HCT116 (cell line): Measurements from ENCODE around the gene FLNB. TPM values are rescaled to one million over a fixed set of nuclear protein-coding genes. Genes with fewer than 3 reads are reported as not detected.

Experiments used
- ATAC-seq: fragments of 200-7000 bp; cut with Tn5 transposase; 2 replicates; pipeline ENCODE4 v1.9.1; 2020; ENCODE audit warnings: mild to moderate bottlenecking, moderate library complexity
- BruUV-seq: library from RNA; stranded (reverse); fragments of 400-500 nt; replicated peaks from 2 replicates; lab custom pipeline; 2021; lab: Mats Ljungman, UMichigan
- CTCF ChIA-PET: fragments of 300-600 bp; sonication (Branson Sonifier 250); formaldehyde crosslinking; loops from one replicate; lab custom pipeline; 2021; ENCODE audit warnings: antibody characterized with exemption; lab: Charles Lee
- POLR2A ChIA-PET: fragments of 300-600, 350-600 bp; sonication (Branson Sonifier 250); formaldehyde crosslinking; loops from one replicate; lab custom pipeline; 2021; ENCODE audit warnings: antibody characterized with exemption; lab: Charles Lee
- RAD21 ChIA-PET, 2 experiments: fragments of 300-600 bp; sonication (Branson Sonifier 250); formaldehyde crosslinking; loops; one replicate each; lab custom pipeline; 2023; ENCODE audit warnings: low total read pairs in 2 of 2; ENCODE audit not compliant: uncharacterized antibody in 2 of 2, unreplicated experiment in 2 of 2, low non-redundant PET in 1 of 2; lab: Charles Lee
- DNase-seq: peaks from one replicate; pipeline ENCODE4 v3.0.0-alpha.2; 2010; ENCODE audit warnings: low read depth, low spot score
- H2AFZ ChIP-seq: fragments of 200-600 bp; shearing (Covaris generic), sonication (generic); 2 replicates; pipeline ENCODE4 v1.6.1; 2017; ENCODE audit warnings: low read depth, mixed run types, mixed read lengths, antibody characterized with exemption, low read length; ENCODE audit not compliant: poor library complexity, severe bottlenecking
- H3K27ac ChIP-seq: 2 replicates; pipeline ENCODE4 v1.5.1; 2012; ENCODE audit warnings: low read depth, low read length
- H3K27me3 ChIP-seq: fragments of 200-600 bp; sonication (generic); 2 replicates; pipeline ENCODE4 v1.6.1; 2016; ENCODE audit warnings: mixed run types, low read length, mixed read lengths; ENCODE audit not compliant: insufficient read depth
- H3K36me3 ChIP-seq, 2 experiments: fragments of 200-500 bp in 1 of 2; fragments of 200-600 bp in 1 of 2; sonication (Bioruptor generic) in 1 of 2; sonication (generic) in 1 of 2; 2 replicates each; pipeline versions ENCODE4 v1.5.1 to v1.6.1; 2014 to 2016; ENCODE audit warnings: low read length in 2 of 2, inconsistent platforms in 1 of 2, mixed read lengths in 1 of 2, mixed run types in 1 of 2; ENCODE audit not compliant: insufficient read depth in 2 of 2, control insufficient read depth in 1 of 2
- H3K4me1 ChIP-seq, 2 experiments: fragments of 200-600 bp in 1 of 2; sonication (generic) in 1 of 2; 2 replicates each; pipeline versions ENCODE4 v1.5.1 to v1.6.1; 2012 to 2017; ENCODE audit warnings: low read length in 2 of 2, inconsistent platforms in 1 of 2, mild to moderate bottlenecking in 1 of 2, mixed read lengths in 1 of 2, mixed run types in 1 of 2, moderate library complexity in 1 of 2; ENCODE audit not compliant: insufficient read depth in 2 of 2, control insufficient read depth in 1 of 2
- H3K4me2 ChIP-seq: fragments of 200-600 bp; sonication (generic); 2 replicates; pipeline ENCODE4 v1.6.1; 2017; ENCODE audit warnings: mixed run types, low read length, mixed read lengths
- H3K4me3 ChIP-seq, 2 experiments: fragments of 200-600 bp in 1 of 2; sonication (generic) in 1 of 2; replicated peaks in 1 of 2; 2 replicates each; pipeline ENCODE4 v1.5.1; 2011 to 2016; ENCODE audit warnings: low read length in 2 of 2, control low read depth in 1 of 2, low read depth in 1 of 2, mild to moderate bottlenecking in 1 of 2, mixed read lengths in 1 of 2, mixed run types in 1 of 2
- H3K79me2 ChIP-seq: fragments of 200-600 bp; sonication (generic); 2 replicates; pipeline ENCODE4 v1.6.1; 2017; ENCODE audit warnings: mild to moderate bottlenecking, mixed run types, low read length, moderate library complexity, mixed read lengths; ENCODE audit not compliant: insufficient read depth
- H3K9ac ChIP-seq: fragments of 200-600 bp; sonication (generic); 2 replicates; pipeline ENCODE4 v1.6.1; 2016; ENCODE audit warnings: low read length, mixed read lengths
- H3K9me2 ChIP-seq: fragments of 200-600 bp; sonication (generic), shearing (Covaris generic); 2 replicates; pipeline ENCODE4 v1.6.1; 2017; ENCODE audit warnings: mixed run types, mild to moderate bottlenecking, moderate library complexity; ENCODE audit not compliant: insufficient read depth
- H3K9me3 ChIP-seq, 2 experiments: fragments of 200-500 bp in 1 of 2; fragments of 200-600 bp in 1 of 2; sonication (Bioruptor generic) in 1 of 2; sonication (generic) in 1 of 2; 2 replicates each; pipeline ENCODE4 v1.6.1; 2014 to 2017; ENCODE audit warnings: low read length in 2 of 2, mixed read lengths in 2 of 2, inconsistent platforms in 1 of 2, low read depth in 1 of 2, mild to moderate bottlenecking in 1 of 2, mixed run types in 1 of 2, moderate library complexity in 1 of 2; ENCODE audit not compliant: control insufficient read depth in 1 of 2, insufficient read depth in 1 of 2
- H4K20me1 ChIP-seq: fragments of 200-600 bp; sonication (generic), shearing (Covaris generic); 2 replicates; pipeline ENCODE4 v1.6.1; 2017; ENCODE audit warnings: mixed run types, mild to moderate bottlenecking, moderate library complexity; ENCODE audit not compliant: insufficient read depth
- ATF3 ChIP-seq: IDR thresholded peaks from 2 replicates; pipeline ENCODE4 v1.6.1; 2012
- CEBPB ChIP-seq: IDR thresholded peaks from 2 replicates; pipeline ENCODE4 v1.6.1; 2012; ENCODE audit warnings: low read depth
- ELF1 ChIP-seq: IDR thresholded peaks from 2 replicates; pipeline ENCODE4 v1.6.1; 2012; ENCODE audit warnings: low read depth, borderline replicate concordance
- EZH2phosphoT487 ChIP-seq: fragments of 200-600 bp; IDR thresholded peaks from 2 replicates; pipeline ENCODE4 v1.6.1; 2018; ENCODE audit warnings: antibody characterized with exemption, borderline replicate concordance
- RAD21 ChIP-seq: IDR thresholded peaks from 2 replicates; pipeline ENCODE4 v1.6.1; 2012; ENCODE audit warnings: low read depth, mild to moderate bottlenecking
- REST ChIP-seq: IDR thresholded peaks from 2 replicates; pipeline ENCODE4 v1.6.1; 2012; ENCODE audit warnings: low read depth
- TCF7L2 ChIP-seq: IDR thresholded peaks from 2 replicates; pipeline ENCODE4 v1.7.0; 2011; ENCODE audit warnings: borderline replicate concordance, inconsistent platforms; ENCODE audit not compliant: insufficient read depth, insufficient read length; ENCODE audit errors: extremely low read depth
- YY1 ChIP-seq: IDR thresholded peaks from 2 replicates; pipeline ENCODE4 v1.6.1; 2011; ENCODE audit warnings: low read length, low read depth, moderate library complexity, mild to moderate bottlenecking; ENCODE audit not compliant: insufficient replicate concordance; ENCODE audit errors: extremely low read depth
- intact Hi-C: fragments of 100-400 bp; cut with micrococcal nuclease; formaldehyde crosslinking; loops from 2 replicates; pipeline ENCODE4 v1.10.0; 2022
- total RNA-seq: library from RNA; stranded (reverse); gene quantifications from one replicate; pipeline ENCODE4 v1.2.1, GENCODE V29; 2021; ENCODE audit not compliant: unreplicated experiment

FLNB gene
- total RNA-seq, 1 experiment from 2014 or later = 116 TPM

- Histone ChIP-seq H3K79me2 (peaks cover 9% of the 10 kb centered on the region), H3K4me3 (no peak overlapping the region), H3K27ac (no peak overlapping the region), H3K36me3 (no peaks in the 10 kb centered on the region; a peak in 1 of 4 replicates), H3K27me3 (no peaks in the 10 kb centered on the region), H2AFZ (no peak overlapping the region), H3K4me1 (peaks cover 0 to 14% of the 10 kb centered on the region in 2 experiments; a peak in 2 of 4 replicates), H3K9me2 (no peaks in the 10 kb centered on the region), H3K9me3 (no peaks in the 10 kb centered on the region), H4K20me1 (no peaks in the 10 kb centered on the region), H3K9ac (no peak overlapping the region), H3K4me2 (no peak overlapping the region)
- no peak for TF ChIP-seq REST
- TF ChIP-seq TCF7L2 = no peak
- no peak for TF ChIP-seq RAD21
- TF ChIP-seq ELF1 = no peak
- intact Hi-C loops = no loop called here
- BruUV-seq = no TSS peak
- no peak for DNase-seq
- no peak for ATAC-seq
- ChIA-PET POLR2A (no interaction called here), RAD21 (no interaction called here), CTCF (no interaction called here)
Measured at GRCh38 chr3:58090351-58090750, 82.1 kb downstream of the FLNB start.

GRCh38 chr3:58092521-58092920 is 84.3 kb downstream of the FLNB start:
- intact Hi-C loops = no loop called here
- Histone ChIP-seq H3K27me3 (no peaks in the 10 kb centered on the region), H3K9me3 (no peaks in the 10 kb centered on the region), H3K4me1 (peaks cover 0 to 13% of the 10 kb centered on the region in 2 experiments; a peak in 2 of 4 replicates), H3K9ac (no peak overlapping the region), H3K36me3 (peaks cover 0 to 6% of the 10 kb centered on the region in 2 experiments; a peak in 3 of 4 replicates), H3K4me2 (no peak overlapping the region), H3K4me3 (no peak overlapping the region), H4K20me1 (no peaks in the 10 kb centered on the region), H3K79me2 (peaks cover 4% of the 10 kb centered on the region; the same call in 1 of the 2 replicates), H2AFZ (no peak overlapping the region), H3K27ac (no peak overlapping the region), H3K9me2 (no peaks in the 10 kb centered on the region)
- POLR2A ChIA-PET = no interaction called here
- BruUV-seq = no TSS peak
- RAD21 ChIA-PET = no interaction called here
- CTCF ChIA-PET = no interaction called here
- ATAC-seq (no peak), DNase-seq (no peak)
- no peak for TF ChIP-seq ELF1
- no peak for TF ChIP-seq TCF7L2
- no peak for TF ChIP-seq EZH2phosphoT487
- TF ChIP-seq CEBPB = no peak
- no peak for TF ChIP-seq ATF3
- TF ChIP-seq RAD21 = no peak
- no peak for TF ChIP-seq YY1
